Measurements from ENCODE around the gene MT1B. TPM values are rescaled to one million over a fixed set of nuclear protein-coding genes. Genes with fewer than 3 reads are reported as not detected.
"Not testable (repeated sequence)": the region's sequence is repeated elsewhere in the genome, so short reads cannot be mapped to it uniquely, and the experiment has no call there.

Gene MT1B
- total and polyA plus RNA-seq, 2 of the 13 experiments (the other 11 are each of a cell fraction or from before 2014, with no cell fraction given): 0.89 TPM; not detected in 1

DNA sequence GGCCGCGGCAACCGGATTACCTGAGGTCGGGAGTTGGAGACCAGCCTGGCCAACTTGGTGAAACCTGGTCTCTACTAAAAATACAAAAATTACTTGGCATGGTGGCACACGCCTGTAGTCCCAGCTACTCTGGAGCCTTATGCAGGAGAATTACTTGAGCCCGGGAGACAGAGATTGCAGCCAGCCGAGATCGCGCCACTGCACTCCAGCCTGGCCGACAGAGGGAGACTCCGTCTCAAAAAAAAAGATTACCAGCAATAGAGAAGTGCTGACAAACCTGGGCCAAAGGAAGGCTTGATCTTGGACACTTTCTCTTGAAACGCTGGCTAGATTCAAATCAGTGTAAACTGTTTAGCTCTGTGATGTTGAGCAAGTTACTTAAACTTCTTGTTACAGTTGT, 22.2 kb downstream of the MT1B start (continued):
- TF ChIP-seq ZMYM2 (CRISPR knock-in tag; IDR thresholded peaks at IDR 0.05) (no peak), GTF2F1 (IDR thresholded peaks at IDR 0.05; ENCODE audit: low read length) (no peak), TBP (CRISPR knock-in tag; IDR thresholded peaks at IDR 0.05) (no peak), SAP130 (CRISPR knock-in tag; IDR thresholded peaks at IDR 0.05; ENCODE audit: low read depth) (0 out of 2 replicates have a peak, but pooled peaks have one; percentile 12), SMC3 (IDR thresholded peaks at IDR 0.05; ENCODE audit: low read length) (peak; percentile 79), ZBTB20 (CRISPR knock-in tag; IDR thresholded peaks at IDR 0.05; ENCODE audit: borderline replicate concordance, low read depth) (no peak), TARDBP (CRISPR knock-in tag; IDR thresholded peaks at IDR 0.05) (no peak), ZFP90 (CRISPR knock-in tag; IDR thresholded peaks at IDR 0.05; ENCODE audit: borderline replicate concordance) (peak; percentile 46; the same call in 1 of the 2 replicates), ZNF567 (CRISPR knock-in tag; IDR thresholded peaks at IDR 0.05; ENCODE audit: borderline replicate concordance) (no peak), STAG1 (CRISPR knock-in tag; IDR thresholded peaks at IDR 0.05) (peak; percentile 88), RAD21 (CRISPR knock-in tag; IDR thresholded peaks at IDR 0.05) (peak; percentile 79), HMG20B (CRISPR knock-in tag; conservative IDR thresholded peaks at IDR 0.05) (no peak), GPN1 (CRISPR knock-in tag; IDR thresholded peaks at IDR 0.05; ENCODE audit: borderline replicate concordance) (no peak)
- TF ChIP-seq, protein P1, sequence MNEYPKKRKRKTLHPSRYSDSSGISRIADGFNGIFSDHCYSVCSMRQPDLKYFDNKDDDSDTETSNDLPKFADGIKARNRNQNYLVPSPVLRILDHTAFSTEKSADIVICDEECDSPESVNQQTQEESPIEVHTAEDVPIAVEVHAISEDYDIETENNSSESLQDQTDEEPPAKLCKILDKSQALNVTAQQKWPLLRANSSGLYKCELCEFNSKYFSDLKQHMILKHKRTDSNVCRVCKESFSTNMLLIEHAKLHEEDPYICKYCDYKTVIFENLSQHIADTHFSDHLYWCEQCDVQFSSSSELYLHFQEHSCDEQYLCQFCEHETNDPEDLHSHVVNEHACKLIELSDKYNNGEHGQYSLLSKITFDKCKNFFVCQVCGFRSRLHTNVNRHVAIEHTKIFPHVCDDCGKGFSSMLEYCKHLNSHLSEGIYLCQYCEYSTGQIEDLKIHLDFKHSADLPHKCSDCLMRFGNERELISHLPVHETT (CRISPR knock-in tag; conservative IDR thresholded peaks at IDR 0.05): no peak
- TF ChIP-seq, protein P2, sequence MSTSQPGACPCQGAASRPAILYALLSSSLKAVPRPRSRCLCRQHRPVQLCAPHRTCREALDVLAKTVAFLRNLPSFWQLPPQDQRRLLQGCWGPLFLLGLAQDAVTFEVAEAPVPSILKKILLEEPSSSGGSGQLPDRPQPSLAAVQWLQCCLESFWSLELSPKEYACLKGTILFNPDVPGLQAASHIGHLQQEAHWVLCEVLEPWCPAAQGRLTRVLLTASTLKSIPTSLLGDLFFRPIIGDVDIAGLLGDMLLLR (CRISPR knock-in tag; IDR thresholded peaks at IDR 0.05): no peak

DNA sequence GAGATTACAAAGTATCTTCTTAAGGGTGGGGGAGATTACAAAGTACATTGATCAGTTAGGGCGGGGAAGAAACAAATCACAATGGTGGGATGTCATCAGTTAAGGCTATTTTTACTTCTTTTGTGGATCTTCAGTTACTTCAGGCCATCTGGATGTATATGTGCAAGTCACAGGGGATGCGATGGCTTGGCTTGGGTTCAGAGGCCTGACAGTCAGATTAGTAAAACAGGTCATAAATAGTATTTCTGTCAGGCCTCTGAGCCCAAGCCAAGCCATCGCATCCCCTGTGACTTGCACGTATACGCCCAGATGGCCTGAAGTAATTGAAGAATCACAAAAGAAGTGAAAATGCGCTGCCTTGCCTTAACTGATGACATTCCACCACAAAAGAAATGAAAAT, 22.9 kb downstream of the MT1B start:
- H3K4me3 ChIP-seq (replicated peaks in 1 of 3; ENCODE audit: insufficient read depth in 1 of 3, low read depth in 2 of 3, low read length in 3 of 3); H3K27ac ChIP-seq (ENCODE audit: extremely low read length, insufficient read depth, low read length); H2AFZ ChIP-seq (ENCODE audit: low read length); BruUV-seq (replicated peaks); H3K36me3 ChIP-seq (replicated peaks in 1 of 2; ENCODE audit: control insufficient read depth in 1 of 2, insufficient read depth in 2 of 2, low read length in 2 of 2); H3K79me2 ChIP-seq (ENCODE audit: insufficient read depth, low read length); ATAC-seq; H3K9ac ChIP-seq (ENCODE audit: insufficient read depth, low read depth, low read length); DNase-seq (ENCODE audit: low spot score); H3K9me3 ChIP-seq (ENCODE audit: low read length); FAIRE-seq; POLR2A ChIA-PET; H4K20me1 ChIP-seq (ENCODE audit: insufficient read depth, low read length); in situ Hi-C loops (cut with HindIII; ENCODE audit: extremely low pct_ligation_motif_present, low pct_unique_long_range_greater_than_20kb); H3K4me2 ChIP-seq (ENCODE audit: low read depth, low read length); H3K4me1 ChIP-seq (ENCODE audit: insufficient read depth, low read length): not testable (repeated sequence)
- peaks cover 3 to 42% of the 10 kb centered on the region in 2 experiments for H3K27me3 ChIP-seq (ENCODE audit: control insufficient read depth in 1 of 2, insufficient read depth in 2 of 2, low read length in 2 of 2)
- intact Hi-C loops (cut with micrococcal nuclease; ENCODE audit: unreplicated experiment): loop anchor here (1.0 to 5.0 kb wide), 2 partner anchors 28 to 188 kb away; no protein-coding TSS in a partner anchor
- CTCF ChIA-PET (ENCODE audit: low intra/inter-chr PET ratio, low total read pairs): interaction anchor here (3.8 kb wide), 1 partner anchor 27 kb away, joined by 36 read pairs; no protein-coding TSS in a partner anchor
- WGBS (ENCODE audit: low lambda C conversion rate): 64% methylated on average over 6 of the region's 6 CpGs
